Measurements from ENCODE around the gene RASGRF2. TPM values are rescaled to one million over a fixed set of nuclear protein-coding genes. Genes with fewer than 3 reads are reported as not detected.
"Not testable (repeated sequence)": the region's sequence is repeated elsewhere in the genome, so short reads cannot be mapped to it uniquely, and the experiment has no call there.

RASGRF2 gene
- total RNA-seq, 2 experiments from 2014 or later = 14.1 to 15.5 TPM

- POLR2A ChIA-PET = no interaction called here
- CTCF ChIA-PET = interaction anchor here (1.1 to 1.3 kb wide), 2 partner anchors 19 to 28 kb away, joined by 3 to 4 read pairs; no protein-coding TSS in a partner anchor
These were observed 85.9 kb downstream of the RASGRF2 start for GRCh38 chr5:81046041-81046440.

GRCh38 chr5:81052325-81052724 is 92.2 kb downstream of the RASGRF2 start:
- ChIA-PET CTCF (no interaction called here), POLR2A (no interaction called here)

- CTCF ChIA-PET, POLR2A ChIA-PET: not testable (repeated sequence)
These were observed 93.1 kb downstream of the RASGRF2 start for GRCh38 chr5:81053282-81053681.

GRCh38 chr5:81058121-81058520 is 98.0 kb downstream of the RASGRF2 start:
- ChIA-PET POLR2A (no interaction called here), CTCF (no interaction called here)

DNA sequence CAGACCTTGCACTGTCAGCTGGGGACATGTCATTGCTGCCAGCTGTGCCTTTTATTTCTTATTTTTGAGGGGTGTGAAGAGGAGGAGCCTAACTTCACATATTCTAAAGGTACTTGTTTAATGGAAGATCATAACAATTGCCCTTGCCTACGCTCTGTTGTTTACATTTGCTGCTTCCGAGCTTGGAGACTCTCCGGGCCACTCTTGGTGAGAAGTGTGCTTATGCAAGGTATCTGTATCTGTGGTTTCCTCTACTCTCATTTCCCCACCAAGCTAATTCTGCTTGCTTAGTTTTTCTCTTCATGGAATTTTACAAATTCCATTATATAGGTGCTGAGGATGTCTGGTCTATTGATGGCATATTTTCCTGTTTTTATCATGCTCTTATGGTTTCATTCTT is 105.3 kb downstream of the RASGRF2 start:
- CTCF ChIA-PET = interaction anchor here (1.0 kb wide), 1 partner anchor 19 kb away, joined by 4 read pairs; no protein-coding TSS in a partner anchor
- POLR2A ChIA-PET = no interaction called here

DNA sequence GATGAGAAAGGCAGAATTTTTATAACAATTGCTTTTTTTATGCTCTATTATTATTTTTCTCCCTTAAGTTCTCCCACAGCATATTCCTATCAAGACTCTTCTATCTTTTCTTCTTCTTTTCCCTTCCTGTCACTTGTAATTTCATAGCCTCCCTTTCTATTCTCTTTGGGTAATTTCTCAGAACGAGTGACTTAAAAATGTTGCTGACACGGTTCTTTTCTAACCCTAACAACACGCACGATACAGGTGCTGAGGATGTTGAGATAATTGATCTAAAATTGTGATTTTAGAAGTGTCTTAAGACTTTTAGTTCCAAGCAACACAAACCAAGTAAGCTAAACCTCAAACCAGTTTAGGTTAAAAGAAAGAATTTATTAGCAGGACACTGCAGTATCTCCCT is 105.9 kb downstream of the RASGRF2 start:
- CTCF ChIA-PET = no interaction called here

DNA sequence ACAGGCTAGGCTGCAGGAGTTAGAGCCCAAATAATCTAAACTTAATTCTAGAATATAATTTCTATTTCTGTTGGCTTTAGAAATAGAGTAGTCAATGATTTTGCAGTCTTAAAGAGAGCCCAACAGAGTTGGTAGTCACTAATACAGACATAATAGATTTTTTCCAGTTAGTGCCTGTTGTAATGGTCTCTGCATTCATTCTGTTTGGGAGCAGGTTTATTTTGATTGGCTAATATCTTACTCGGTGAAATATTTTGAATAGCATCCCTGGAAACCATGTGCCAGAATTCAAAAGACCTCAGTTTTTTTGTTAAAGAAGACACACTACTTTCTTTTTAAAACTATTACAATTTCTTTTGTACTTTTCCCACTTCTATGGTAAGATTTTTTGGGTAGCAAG is 107.2 kb downstream of the RASGRF2 start:
- ChIA-PET POLR2A (no interaction called here), CTCF (no interaction called here)

More for the DNA sequence above, 105.9 kb downstream of the RASGRF2 start:
- POLR2A ChIA-PET = no interaction called here

GRCh38 chr5:81068063-81068462 is 107.9 kb downstream of the RASGRF2 start:
- POLR2A ChIA-PET = no interaction called here
- CTCF ChIA-PET = no interaction called here

- ChIA-PET POLR2A (no interaction called here), CTCF (no interaction called here)
These were observed 108.5 kb downstream of the RASGRF2 start for GRCh38 chr5:81068635-81069034.

GRCh38 chr5:81069990-81070389 is 109.8 kb downstream of the RASGRF2 start:
- ChIA-PET POLR2A (no interaction called here), CTCF (no interaction called here)

DNA sequence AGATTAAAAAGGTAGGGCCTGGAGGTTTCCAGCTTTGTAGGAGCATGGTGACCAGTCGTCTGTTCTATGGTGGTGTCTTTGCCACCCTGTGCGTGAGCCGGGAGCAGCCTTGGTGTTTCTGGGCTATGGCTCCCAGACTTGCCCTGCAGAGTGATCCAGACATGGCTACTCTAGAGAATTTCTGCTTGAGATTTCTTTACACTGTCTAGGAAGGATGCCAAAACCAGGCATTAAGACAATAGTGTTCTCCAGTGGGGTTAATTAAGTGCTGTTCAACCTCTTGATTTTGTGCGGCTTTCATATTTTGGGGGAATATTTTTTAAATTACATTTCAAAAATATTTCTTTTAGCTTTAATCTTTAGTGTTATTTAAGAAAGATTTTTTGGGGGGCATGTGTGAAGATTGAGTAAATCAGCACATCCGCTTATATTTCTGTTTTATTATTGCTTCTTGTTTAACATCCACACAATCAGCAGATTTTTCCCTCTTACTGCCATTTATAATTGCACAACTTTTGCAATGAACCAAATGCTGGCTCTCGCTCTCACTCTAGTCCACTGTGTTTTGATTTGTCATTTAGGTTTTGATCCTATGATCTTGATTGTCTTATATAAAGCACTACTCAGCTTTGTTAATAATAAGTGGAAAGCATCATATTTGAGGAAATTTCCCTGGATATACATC is 110.5 kb downstream of the RASGRF2 start:
- ChIA-PET POLR2A (no interaction called here), CTCF (no interaction called here)

- ChIA-PET POLR2A (no interaction called here), CTCF (no interaction called here)
These were observed 114.9 kb downstream of the RASGRF2 start for GRCh38 chr5:81075041-81075440.

- ChIA-PET CTCF (no interaction called here), POLR2A (no interaction called here)
These were observed 116.9 kb downstream of the RASGRF2 start for GRCh38 chr5:81077105-81077504.

DNA sequence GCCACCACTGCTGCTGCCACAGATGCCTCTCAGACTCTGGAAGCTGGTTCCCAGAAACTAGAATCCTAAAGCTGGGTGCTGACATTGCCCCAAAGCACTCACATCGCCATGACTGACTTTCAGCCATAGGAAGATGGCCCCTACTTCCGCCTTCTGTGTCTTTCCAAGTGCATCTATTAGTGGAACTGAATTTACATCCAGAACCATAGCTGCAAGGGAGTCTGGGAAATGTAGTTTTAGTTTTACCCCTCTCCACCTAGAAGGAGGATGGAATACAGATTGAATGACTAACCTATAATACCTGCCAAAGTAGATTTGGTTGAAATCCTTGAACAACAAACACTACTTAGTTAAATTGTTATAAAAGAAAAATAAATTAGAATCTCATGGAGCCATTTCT is 118.8 kb downstream of the RASGRF2 start:
- CTCF ChIA-PET = no interaction called here

DNA sequence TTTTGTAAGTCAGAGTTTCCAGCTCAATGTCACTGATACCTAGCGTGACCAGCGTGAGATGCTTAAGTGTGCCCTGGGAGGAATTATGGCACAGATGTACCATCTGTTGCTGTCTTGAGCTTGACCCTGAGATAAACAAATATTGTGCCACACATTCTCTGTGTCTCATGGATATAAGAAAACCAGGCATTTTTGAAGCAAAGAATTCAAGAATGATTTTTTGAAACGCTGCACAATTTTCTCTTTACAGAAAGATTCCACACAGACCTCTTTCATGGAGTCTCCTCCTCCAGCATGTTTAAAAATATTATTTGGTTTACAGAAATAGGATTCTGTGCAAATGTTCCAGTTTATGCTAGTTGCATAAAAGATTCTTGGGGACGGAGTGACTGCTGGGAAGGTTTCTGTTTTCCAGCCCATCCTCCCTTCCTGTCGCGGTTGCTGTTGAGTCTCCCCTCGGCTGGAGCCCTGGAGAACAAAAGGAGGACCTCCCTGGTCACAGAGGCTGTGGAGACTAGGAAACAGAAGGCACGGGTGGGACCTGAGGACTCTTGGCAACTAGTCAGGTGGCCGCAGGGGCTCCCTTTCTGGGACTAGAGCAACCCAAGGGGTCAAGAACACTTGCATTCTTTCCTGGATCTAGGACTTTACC is 120.8 kb downstream of the RASGRF2 start:
- ChIA-PET CTCF (no interaction called here), POLR2A (no interaction called here)

More for the DNA sequence above, 118.8 kb downstream of the RASGRF2 start:
- POLR2A ChIA-PET = no interaction called here

DNA sequence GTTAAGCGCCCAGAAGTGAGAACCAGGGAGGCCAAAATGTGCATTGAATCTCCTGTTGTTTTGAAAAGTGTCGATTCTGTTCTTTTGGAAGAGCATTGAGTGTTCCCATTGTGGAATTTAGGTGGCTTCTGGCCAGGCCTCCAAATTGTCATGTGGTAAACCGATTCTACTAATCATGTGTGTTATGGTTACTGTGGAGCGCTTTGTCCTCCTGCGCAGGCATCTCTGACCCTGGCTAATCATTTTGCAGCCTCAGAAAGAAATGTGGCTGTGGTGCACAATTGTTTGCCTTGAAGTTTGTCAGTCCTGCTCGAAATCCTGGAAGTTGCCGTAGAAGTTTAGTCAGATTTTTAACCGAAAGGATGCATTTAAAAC is 121.3 kb downstream of the RASGRF2 start:
- ChIA-PET POLR2A (no interaction called here), CTCF (no interaction called here)

- ChIA-PET CTCF (no interaction called here), POLR2A (no interaction called here)
These were observed 126.7 kb downstream of the RASGRF2 start for GRCh38 chr5:81086881-81087281.

DNA sequence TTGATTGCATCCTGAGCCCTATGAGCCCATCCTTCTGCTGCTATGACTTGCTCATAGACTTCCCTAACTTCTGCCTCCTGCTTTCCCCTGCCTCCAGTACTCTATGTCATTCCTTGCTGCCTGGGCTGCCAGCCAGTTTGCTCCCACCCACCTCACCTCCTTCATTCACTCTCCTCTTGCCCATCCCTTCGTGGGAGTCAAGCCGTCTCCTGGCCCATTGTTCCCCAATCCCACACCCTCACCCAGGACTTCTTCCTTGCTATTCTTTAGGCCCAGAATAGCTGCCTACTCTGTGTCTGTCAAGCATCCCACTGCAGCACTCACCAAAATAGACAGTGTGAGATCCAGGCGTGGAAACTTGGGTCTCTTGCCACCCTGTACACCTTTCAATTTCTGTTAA is 131.0 kb downstream of the RASGRF2 start:
- ChIA-PET POLR2A (no interaction called here), CTCF (no interaction called here)

DNA sequence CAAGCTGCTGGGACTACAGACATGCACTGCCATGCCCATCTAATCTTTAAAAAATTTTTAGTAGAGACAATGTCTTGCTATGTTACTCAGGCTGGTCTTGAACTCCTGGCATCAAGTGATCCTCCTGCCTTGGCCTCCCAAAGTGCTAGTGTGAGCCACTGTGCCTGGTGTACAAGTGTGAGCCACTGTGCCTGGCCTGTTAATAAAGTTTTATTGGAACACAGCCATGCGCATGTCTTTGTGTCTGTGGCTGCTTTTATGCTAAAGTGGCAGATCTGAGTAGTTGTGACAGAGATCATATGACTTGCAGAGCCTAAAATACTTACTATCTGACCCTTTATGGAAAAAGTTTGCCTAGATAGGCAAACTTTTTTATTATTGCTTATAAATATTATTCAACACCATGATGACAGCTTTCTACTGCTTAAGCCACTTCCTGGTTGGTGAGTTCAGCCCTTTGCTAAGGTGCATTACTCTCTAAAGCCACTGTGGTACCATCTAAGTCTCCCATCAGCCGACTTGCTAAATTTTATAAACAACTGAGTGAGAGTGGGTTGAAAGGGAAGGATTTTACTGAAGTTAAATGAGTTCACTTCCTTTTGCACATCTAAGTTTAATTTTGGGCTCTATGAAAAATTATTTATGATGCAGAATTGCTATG is 133.5 kb downstream of the RASGRF2 start:
- ChIA-PET POLR2A (interaction anchor here (0.5 kb wide), 1 partner anchor 101 kb away, joined by 6 read pairs; no protein-coding TSS in a partner anchor), CTCF (no interaction called here)

- CTCF ChIA-PET = interaction anchor here (1.8 kb wide), 1 partner anchor 13 kb away, joined by 5 read pairs; no protein-coding TSS in a partner anchor
- POLR2A ChIA-PET = no interaction called here
These were observed 135.7 kb downstream of the RASGRF2 start for GRCh38 chr5:81095835-81096234.

GRCh38 chr5:81097713-81098112 is 137.6 kb downstream of the RASGRF2 start:
- ChIA-PET POLR2A (no interaction called here), CTCF (no interaction called here)
